ENCODE results near the gene FBRSL1.

DNA sequence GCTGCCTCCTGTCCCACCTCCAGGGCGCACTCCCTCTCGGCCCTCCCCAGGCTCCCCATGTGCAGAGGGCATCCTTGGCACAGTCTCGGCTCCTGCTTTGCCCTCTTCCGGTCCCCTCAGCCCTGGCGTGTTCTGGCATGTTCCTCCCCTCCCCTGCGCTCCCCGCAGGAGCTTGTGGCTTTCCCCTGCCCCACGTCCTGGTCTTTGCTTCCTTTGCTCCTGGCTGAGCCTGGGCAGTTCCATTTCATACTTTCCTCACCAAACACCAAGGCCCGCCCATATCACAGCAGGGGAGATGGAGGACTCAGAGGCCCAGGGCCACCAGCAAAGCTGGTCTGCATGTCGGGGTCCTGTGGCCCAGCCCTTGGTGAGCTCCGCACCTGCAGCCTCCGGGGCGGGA, 56.0 kb downstream of the FBRSL1 start:
- TF ChIP-seq EZH2 (IDR thresholded peaks at IDR 0.05; ENCODE audit: insufficient read depth, poor library complexity, severe bottlenecking) (no peak), EZH2phosphoT487 (IDR thresholded peaks at IDR 0.05; ENCODE audit: insufficient read depth, low read depth) (no peak)

All from GM23248 (cell line).